Ureter (tissue), 1 donor: ENCODE results near the gene ZNF350. TPM values are rescaled to one million over a fixed set of nuclear protein-coding genes. Genes with fewer than 3 reads are reported as not detected.
"Not testable (repeated sequence)": the region's sequence is repeated elsewhere in the genome, so short reads cannot be mapped to it uniquely, and the experiment has no call there.

ENCODE experiments used
- DNase-seq: peaks from one replicate; pipeline ENCODE4 v3.0.0-alpha.2; 2020; ENCODE audit warnings: low spot score
- total RNA-seq: library from RNA; stranded (reverse); gene quantifications from one replicate; pipeline ENCODE4 v1.2.4, GENCODE V29; 2023
- donor health status: DM: yes; HTN: yes; CAD: no.

The ZNF350 gene
- total RNA-seq, 1 donor from 2014 or later, result 23.3 TPM

DNA sequence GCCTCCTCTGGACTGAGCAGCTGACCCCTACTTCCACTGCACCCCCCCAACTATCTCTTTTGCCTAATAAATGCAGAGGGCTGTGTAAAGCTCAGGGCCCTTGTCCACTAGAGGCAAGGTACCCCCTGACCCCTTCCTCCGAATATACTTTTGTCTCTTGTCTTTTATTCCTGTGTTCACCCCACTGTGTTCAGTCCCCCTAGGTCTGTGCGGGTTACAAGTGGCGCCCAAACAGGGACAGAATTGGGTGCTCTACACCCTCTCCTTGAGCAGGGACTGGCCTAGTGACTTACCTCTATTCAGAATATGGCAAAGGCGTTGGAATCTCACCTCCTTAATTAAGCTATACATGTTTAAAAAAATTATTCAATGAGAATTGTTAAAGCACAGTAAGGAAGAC, 15.0 kb downstream of the ZNF350 start:
- no peak for DNase-seq

DNA sequence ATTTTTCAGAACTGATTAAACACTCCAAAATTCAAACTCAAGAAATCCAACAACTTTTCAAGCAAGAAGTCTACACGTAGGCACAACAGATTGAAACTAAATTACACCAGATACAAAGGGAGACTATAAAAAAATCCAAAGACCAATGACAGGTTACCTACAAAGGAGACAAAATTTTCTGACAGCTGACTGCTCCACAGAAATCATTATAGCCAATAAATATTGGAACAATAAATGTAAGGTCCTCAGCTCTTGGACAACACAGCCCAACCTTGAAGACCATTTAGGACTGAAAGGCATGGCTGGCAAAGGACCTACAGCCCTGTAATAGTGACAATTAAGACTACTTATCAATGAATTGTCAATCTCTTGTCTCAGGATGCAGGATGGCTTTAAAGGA, 15.9 kb downstream of the ZNF350 start:
- no peak for DNase-seq

DNA sequence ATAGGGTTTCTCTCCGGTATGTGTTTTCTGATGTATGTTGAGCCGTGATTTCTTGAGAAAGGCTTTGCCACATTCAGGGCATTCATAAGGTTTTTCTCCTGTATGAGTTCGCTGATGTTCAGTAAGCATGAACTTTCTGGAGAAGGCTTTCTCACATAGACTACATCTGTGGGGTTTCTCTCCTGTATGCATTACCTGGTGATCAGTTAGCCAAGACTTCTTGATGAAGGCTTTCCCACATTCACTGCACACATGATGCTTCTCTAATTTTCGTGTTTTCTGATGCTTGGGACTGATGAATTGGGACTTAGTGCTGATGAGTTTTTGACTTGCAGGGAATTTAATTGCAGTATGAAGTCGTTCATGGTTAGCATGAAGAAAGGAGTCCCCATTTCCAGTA, 21.1 kb downstream of the ZNF350 start:
- no peak for DNase-seq

DNA sequence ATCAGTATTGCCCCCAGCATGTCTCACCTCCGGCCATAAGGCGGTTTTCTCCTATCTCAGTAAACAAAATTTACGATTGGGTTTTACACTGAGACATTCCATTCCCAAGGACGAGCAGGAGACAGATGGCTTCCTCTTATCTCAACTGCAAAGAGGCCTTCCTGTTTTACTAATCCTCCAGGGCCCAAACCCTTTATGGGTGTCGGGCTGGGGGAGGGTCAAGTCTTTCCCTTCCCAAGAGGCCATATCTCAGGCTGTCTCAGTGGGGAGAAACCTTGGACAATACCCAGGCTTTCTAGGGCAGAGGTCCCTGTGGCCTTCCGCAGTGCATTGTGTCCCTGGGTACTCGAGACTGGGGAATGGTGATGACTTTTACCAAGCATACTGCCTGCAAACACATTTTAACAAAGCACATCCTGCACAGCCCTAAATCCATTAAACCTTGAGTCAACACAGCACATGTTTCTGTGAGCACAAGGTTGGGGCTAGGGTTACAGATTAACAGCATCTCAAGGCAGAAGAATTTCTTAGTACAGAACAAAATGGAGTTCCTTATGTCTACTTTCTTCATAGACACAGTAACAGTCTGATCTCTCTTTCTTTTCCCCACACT, 25.9 kb downstream of the ZNF350 start:
- DNase-seq, result not testable (repeated sequence)

DNA sequence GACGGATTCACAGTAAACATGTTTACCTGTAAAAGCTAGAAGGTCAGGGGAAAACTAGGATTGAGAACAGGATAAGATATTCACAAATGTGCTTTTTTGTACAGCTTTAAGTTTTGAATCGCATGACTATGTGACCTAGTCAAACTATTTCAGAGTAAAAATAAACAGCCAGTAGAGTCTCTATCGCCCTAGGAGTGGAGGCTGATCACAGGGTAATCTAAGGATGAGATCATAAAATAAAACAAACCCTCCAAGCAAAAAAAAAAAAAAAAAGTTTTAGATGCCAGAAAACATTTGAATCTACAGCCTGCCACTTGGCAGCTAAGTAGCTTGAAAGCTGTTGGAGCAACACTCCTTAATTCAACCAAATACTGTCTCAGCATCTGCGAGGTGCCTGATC, 26.8 kb downstream of the ZNF350 start:
- no peak for DNase-seq

DNA sequence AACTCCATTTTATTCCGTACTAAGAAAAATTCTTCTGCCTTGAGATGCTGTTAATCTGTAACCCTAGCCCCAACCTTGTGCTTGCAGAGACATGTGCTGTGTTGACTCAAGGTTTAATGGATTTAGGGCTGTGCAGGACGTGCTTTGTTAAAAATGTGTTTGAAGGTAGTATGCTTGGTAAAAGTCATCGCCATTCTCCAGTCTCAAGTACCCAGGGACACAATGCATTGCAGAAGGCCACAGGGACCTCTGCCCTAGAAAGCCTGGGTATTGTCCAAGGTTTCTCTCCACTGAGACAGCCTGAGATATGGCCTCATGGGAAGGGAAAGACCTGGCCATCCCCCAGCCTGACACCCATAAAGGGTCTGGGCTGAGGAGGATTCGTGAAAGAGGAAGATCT, 28.8 kb downstream of the ZNF350 start:
- not testable (repeated sequence) for DNase-seq

DNA sequence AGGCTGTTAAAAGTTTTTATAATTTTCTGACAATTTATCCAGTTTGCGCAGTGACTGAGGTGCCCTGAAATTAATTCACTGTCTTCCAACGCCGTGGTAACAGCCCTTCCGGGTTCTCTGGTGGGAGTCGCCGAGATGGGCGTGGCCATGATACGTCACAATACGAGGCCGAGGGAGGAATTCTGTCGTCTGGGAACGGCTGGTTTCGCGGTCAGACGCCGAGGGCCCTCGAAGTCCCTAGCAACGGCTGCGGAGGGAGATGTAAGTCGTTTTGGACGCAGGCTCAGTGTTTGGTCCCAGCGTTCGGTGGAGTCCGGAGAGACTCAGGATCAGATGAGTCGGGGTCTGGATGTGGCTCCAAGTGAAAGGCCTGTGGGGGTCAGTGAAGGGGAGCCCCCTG, 37.7 kb downstream of the ZNF350 start:
- DNase-seq, result peak; percentile 47

DNA sequence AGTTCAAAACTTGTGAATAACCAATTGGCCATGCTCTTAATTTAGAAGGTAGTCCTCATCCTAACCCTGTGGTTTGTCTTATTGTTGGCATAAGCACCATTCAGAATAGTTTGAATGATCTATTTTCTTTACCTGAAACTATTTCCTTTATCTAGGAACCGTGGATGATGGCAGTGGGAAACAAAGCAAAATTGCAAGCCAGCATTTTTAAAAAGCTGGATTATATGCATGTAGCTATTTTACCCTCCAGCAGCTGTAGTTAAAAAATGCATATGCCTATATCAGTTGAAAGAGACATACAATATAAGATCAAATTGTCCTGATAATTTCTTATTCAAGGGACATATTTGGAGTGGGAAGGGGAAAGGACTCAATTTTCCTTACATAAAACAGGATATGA, 40.0 kb downstream of the ZNF350 start:
- DNase-seq, result no peak

DNA sequence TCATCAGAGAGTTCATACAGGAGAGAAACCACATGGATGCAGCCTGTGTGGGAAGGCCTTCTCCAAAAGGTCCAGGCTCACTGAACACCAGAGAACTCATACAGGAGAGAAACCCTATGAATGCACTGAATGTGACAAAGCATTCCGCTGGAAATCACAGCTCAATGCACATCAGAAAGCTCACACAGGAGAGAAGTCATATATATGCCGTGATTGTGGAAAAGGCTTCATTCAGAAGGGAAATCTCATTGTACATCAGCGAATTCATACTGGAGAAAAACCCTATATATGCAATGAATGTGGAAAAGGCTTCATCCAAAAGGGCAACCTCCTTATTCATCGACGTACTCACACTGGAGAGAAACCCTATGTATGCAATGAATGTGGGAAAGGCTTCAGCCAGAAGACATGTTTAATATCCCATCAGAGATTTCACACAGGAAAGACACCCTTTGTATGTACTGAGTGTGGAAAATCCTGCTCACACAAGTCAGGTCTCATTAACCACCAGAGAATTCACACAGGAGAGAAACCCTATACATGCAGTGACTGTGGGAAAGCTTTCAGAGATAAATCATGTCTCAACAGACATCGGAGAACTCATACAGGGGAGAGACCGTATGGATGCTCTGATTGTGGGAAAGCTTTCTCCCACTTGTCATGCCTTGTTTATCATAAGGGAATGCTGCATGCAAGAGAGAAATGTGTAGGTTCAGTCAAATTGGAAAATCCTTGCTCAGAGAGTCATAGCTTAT, 41.7 kb downstream of the ZNF350 start:
- no peak for DNase-seq

DNA sequence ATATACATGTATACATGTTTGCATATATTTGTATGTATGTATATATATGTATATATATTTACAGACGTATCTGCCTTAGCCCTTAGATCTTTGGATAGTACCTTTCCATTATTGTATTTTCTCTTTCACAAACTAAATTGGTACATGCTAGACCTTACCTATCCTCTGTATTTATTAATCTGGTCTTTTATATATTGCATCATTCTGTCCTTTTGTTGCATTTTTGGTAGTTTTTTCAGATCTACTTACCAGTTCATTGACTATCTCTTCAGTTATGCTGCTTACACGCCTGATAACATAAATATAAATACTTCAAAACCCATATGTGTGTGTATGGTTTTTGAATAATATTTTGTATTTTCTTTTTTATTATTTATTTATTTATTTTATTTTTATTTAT, 47.7 kb downstream of the ZNF350 start:
- no peak for DNase-seq

DNA sequence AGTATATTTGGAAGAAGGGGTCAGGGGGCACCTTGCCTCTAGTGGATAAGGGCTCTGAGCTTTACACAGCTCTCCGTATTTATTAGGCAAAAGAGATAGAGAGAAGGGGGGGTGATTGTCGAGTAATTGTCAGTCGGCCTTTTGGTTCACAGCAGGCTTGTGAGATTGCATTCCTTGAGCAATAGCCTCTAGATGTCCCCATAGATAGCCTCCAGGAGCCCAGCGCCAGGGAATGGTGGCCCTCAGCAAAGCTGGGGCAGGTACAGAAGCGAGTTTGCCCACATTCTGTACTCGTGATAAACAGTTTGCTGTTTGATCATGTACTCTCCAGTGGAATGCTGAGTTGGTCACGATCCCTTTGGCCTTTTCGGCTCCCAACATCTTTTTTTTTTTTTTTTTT, 54.7 kb downstream of the ZNF350 start:
- DNase-seq, result no peak

DNA sequence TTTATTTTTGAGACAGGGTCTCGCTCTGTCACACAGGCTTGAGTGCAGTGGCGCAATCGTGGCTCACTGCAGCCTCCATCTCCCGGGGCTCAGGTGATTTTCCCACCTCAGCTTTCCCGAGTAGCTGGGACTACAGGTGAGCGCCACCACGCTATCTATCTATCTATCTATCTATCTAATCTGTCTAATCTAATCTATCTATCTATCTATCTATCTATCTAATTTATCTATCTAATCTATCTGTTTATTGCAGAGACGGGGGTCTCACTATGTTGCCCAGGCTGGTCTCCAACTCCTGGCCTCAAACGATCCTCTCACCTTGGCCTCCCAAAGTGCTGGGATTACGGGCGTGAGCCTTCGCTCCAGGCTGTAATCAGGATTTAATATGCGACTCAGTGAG, 58.8 kb downstream of the ZNF350 start:
- DNase-seq, result no peak

DNA sequence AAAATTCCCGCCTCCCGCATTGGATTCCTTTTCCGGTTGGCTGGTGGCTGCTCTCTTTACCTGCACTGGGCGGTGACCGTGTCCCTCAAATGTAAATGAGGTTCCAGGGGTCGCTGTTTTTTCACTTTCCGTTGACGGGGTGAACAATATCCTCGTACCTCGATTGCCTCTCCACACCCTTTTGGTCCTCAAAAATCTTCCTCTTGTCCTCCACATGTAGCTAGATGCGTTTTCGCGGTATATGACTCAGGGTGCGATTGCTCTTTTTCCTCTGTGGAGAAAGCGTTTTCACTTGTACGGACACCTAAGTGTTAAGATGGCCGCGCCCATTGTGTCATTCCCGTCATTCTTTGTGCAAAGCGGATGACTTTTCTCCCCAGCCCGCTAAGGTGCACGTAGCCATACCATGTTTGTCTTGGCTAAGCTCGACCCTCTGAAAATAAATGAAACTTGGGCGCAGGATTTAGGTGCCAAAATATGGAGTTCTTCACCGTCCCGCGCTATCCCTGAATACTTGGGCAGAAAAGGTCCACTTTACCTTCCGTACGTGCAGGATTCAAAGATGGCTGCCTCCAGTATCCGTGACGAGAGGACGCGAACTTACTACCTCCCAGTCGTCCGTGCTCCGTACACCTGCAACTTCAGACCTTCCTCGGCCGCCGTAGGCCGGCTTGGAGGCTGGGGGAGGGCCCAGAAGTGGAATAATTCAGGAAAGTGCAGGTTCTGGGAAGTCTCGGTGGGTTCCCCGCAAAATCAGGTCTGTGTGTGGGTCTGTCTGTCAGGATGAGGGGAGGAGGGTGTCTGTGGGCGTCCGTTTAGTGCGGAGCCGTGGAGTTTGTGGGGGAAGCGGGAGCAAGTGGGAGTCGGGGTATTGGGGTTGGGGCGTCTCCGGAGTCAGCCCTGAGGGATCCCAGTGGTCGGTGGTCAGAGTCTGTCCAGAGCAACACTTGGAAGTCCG, 59.6 kb downstream of the ZNF350 start, which contains the start of gene ZNF613:
ZNF613 (plus strand) TSS at position 689 of the 958 bp plus-strand sequence. CDS start 8,749 bp downstream, outside the sequence.
- peak; percentile 91 for DNase-seq

DNA sequence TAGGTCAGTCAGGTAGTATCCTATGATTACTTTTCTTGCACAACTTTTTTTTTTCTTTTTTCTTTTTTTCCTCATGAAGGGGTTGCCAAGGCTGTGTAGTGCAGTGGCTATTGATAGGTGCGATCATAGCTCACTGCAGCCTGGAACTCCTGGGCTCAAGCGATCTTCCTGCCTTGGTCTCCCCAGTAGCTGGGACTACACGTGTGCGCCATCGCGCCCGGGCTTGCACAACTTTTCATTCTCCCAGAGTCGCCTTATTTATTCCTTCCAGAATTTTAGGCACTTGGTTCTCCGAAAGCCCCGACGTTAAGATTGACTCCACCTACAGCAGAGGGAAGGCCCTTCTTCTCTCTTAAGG, 60.2 kb downstream of the ZNF350 start:
- no peak for DNase-seq

DNA sequence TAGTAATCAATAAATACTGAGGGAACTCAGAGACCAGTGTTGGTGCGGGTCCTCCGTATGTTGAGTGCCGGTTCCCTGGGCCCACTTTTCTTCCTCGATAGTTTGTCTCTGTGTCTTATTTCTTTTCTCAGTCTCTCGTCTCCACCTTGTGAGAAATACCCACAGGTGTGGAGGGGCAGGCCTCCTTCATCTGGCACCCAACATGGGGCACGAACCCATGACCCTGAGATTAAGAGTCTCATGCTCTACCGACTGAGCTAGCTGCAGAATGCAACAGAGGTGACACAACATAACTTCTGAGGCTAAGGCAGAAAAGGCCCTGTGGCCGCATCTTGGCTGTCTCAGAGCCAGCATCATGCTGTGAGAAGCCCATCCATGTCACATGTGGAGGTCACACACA, 64.7 kb downstream of the ZNF350 start:
- no peak for DNase-seq

DNA sequence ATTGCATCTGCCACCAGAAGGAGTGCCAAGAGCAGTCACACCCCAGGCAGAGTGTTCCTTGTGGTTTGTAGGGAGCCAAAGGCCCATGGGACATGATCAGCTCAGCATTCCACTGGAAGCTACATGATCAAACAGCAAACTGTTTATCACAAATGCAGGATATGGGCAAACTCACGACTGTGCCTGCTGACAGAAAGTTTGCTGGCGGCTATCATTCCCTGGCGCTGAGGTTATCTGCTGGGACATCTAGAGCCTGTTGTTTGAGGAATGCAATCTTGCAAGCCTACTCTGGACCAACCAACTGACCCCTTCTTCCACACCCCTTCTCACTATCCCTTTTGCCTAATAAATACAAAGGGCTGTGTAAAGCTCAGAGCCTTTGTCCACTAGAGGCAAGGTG, 67.0 kb downstream of the ZNF350 start:
- DNase-seq, result no peak

DNA sequence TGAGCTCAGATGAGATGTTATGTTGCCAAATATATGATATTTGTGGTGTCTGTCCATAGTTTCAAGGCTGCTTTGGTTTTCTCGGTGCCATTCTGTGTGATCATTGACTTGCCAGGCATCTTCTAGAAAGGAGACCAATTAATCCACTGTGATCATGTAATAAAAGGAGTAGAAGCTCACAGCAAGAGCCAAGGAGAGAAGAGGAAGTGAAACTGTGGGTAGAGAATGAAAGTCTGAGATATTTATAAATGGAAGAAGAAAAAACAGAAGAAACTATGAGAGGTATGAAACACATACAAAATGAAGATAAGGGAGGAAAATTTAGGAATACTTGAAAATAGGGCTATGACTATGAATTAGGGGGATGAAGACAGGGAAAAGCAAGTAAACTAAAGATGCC, 70.5 kb downstream of the ZNF350 start:
- no peak for DNase-seq

DNA sequence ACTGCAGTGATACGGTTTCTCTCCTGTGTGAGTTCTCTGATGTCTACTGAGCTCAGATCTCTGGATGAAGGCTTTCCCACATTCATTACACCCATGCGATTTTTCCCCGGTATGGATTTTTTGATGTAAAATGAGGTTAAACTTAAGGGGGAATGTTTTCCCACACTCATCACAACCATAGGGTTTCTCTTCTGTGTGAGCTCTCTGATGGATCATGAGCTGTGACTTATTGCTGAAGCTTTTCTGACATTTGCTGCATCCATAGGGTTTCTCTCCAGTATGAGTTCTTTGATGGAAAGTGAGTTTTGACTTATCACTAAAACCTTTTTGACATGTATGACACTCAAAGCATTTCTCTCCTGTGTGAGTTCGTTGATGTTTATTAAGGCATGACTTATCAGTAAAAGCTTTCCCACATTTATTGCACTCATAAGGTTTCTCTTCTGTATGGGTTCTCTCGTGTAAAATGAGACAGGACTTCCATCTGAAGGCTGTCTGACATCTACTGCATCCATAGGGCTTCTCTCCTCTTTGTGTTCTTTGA, 71.2 kb downstream of the ZNF350 start:
- DNase-seq, result no peak
